Gastroesophageal sphincter (tissue), 3 donors: Measurements from ENCODE around the gene TSHR.

Experiments used
- EP300 ChIP-seq: sonication (generic); formaldehyde crosslinking; IDR thresholded peaks from one replicate; pipeline ENCODE4 v1.6.1; 2017; ENCODE audit warnings: antibody characterized with exemption, mild to moderate bottlenecking
- POLR2A ChIP-seq, 2 donors: fragments of 450-650 bp; IDR thresholded peaks; one replicate each; pipeline ENCODE4 v1.6.1; 2017; ENCODE audit warnings: antibody characterized with exemption in 2 of 2, mild to moderate bottlenecking in 2 of 2, moderate library complexity in 1 of 2
- POLR2AphosphoS5 ChIP-seq: sonication (generic); formaldehyde crosslinking; IDR thresholded peaks from one replicate; pipeline ENCODE4 v1.6.1; 2017; ENCODE audit warnings: antibody characterized with exemption
- TF ChIP-seq, protein P1 (sequence below), 4 experiments: fragments of 200-600 bp in 2 of 4; fragments of 450-650 bp in 2 of 4; sonication (generic) in 1 of 4; IDR thresholded peaks; one replicate each; pipeline ENCODE4 v1.5.1; 2017 to 2019; ENCODE audit warnings: antibody characterized with exemption in 4 of 4, mild to moderate bottlenecking in 2 of 4, moderate library complexity in 2 of 4

DNA sequence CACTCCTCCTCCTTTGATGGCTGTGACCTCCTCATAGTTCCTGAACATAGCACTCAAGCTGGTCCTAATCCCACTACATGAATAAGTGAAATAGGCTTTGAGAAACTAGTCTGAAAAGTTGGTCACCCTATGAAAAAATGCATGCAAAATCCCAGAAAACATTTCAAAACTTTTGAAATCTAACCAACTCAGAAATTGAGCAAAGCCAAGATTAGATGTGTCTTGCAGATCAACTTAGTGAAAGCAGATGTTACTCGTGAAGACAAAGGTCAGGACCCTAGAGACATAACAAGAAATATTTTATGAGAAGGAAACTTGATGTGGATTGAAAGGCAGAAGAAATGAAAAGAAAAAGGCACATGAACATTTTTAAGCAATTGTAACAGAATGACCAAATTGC lies 63.3 kb downstream of the TSHR start:
- TF ChIP-seq, protein P1, sequence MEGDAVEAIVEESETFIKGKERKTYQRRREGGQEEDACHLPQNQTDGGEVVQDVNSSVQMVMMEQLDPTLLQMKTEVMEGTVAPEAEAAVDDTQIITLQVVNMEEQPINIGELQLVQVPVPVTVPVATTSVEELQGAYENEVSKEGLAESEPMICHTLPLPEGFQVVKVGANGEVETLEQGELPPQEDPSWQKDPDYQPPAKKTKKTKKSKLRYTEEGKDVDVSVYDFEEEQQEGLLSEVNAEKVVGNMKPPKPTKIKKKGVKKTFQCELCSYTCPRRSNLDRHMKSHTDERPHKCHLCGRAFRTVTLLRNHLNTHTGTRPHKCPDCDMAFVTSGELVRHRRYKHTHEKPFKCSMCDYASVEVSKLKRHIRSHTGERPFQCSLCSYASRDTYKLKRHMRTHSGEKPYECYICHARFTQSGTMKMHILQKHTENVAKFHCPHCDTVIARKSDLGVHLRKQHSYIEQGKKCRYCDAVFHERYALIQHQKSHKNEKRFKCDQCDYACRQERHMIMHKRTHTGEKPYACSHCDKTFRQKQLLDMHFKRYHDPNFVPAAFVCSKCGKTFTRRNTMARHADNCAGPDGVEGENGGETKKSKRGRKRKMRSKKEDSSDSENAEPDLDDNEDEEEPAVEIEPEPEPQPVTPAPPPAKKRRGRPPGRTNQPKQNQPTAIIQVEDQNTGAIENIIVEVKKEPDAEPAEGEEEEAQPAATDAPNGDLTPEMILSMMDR (IDR thresholded peaks at IDR 0.05), result no peak
- TF ChIP-seq POLR2A (IDR thresholded peaks at IDR 0.05), result no peak
- TF ChIP-seq POLR2AphosphoS5, result no peak
- no peak for TF ChIP-seq EP300
